Measurements from ENCODE around the gene GLI3.

The GLI3 gene

GRCh38 chr7:42161110-42161509 lies 75.9 kb downstream of the GLI3 start:
- no peaks in the 10 kb centered on the region for H3K27me3 ChIP-seq (ENCODE audit: control insufficient read depth in 1 of 2, insufficient read depth in 2 of 2, low read length in 2 of 2)

DNA sequence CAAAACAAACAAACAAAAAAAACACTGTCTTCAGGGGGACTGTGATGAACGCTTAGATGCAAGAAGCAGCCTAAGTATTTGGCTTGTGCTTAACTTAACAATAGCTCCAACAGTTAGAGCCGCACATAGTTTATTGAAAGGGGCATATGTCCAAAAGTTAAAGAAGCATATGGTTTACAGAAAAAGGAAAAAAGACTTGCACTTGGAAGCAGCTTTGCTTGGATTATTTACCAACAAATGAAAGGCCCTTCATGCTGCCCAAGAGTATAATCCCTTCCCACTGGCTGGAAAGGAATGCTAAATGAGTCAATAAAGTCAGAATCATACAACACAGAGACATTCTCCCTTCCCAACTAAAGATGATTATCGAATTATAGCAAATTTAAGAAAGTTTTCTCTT lies 77.9 kb downstream of the GLI3 start:
- H3K4me1 ChIP-seq (ENCODE audit: control insufficient read depth, insufficient read depth, low read length): peaks cover 13% of the 10 kb centered on the region

More at GRCh38 chr7:42161110-42161509, 75.9 kb downstream of the GLI3 start:
- H3K4me3 ChIP-seq (ENCODE audit: low read length in 2 of 2): no peak overlapping the region
- H3K27ac ChIP-seq (ENCODE audit: low read length): no peak overlapping the region
- H3K36me3 ChIP-seq (ENCODE audit: control insufficient read depth in 2 of 2, insufficient read depth in 2 of 2, low read length in 2 of 2): no peaks in the 10 kb centered on the region
- H3K9me3 ChIP-seq (ENCODE audit: control insufficient read depth in 2 of 2, low read length in 2 of 2): no peaks in the 10 kb centered on the region
- peaks cover 4% of the 10 kb centered on the region for H3K4me1 ChIP-seq (ENCODE audit: control insufficient read depth, insufficient read depth, low read length)
- no peak overlapping the region for H3K9ac ChIP-seq (ENCODE audit: low read length in 2 of 2)

DNA sequence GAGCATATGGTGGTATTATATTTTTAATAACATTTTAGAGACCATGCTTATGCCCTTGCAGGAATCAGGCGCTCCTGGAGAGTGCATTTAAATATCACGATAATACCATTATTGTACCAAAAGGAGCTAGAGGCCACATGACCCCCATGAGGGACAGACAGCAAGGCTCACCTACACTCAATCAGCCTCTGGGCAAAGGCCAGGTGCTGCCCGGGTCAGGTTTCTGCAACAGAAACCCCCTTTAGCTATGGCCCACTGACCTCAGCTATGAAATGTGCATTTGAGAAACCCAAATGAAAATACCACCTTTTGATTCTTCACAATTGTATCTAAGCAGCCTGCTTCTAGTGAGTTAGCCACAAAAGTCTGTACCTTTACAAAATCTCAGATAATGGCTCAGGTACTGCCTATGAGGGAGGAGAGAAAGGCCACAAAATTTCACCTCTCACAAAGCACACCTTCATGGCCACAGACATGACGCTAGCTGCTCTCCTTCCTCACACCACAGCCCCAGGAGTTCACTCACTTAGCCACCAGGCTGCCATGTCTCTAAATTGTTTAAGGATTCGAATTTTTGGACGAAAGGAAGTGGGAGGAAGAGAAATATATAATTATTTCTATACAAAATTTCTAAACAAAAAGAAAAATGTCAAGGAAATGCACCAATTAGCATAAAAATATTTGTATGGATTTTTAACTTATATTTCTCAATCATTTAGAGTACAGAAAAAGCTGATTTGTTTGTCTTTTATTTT lies 79.9 kb downstream of the GLI3 start:
- no peaks in the 10 kb centered on the region for H3K27me3 ChIP-seq (ENCODE audit: control insufficient read depth in 1 of 2, insufficient read depth in 2 of 2, low read length in 2 of 2)
- no peaks in the 10 kb centered on the region for H3K36me3 ChIP-seq (ENCODE audit: control insufficient read depth in 2 of 2, insufficient read depth in 2 of 2, low read length in 2 of 2)
- H3K9me3 ChIP-seq (ENCODE audit: control insufficient read depth in 2 of 2, low read length in 2 of 2): no peaks in the 10 kb centered on the region
- H3K4me3 ChIP-seq (ENCODE audit: low read length in 2 of 2): no peak overlapping the region
- peaks cover 13% of the 10 kb centered on the region for H3K4me1 ChIP-seq (ENCODE audit: control insufficient read depth, insufficient read depth, low read length)
- no peak overlapping the region for H3K27ac ChIP-seq (ENCODE audit: low read length)
- no peak overlapping the region for H3K9ac ChIP-seq (ENCODE audit: low read length in 2 of 2)

More for the DNA sequence above, 77.9 kb downstream of the GLI3 start:
- Histone ChIP-seq H3K36me3 (ENCODE audit: control insufficient read depth in 2 of 2, insufficient read depth in 2 of 2, low read length in 2 of 2) (no peaks in the 10 kb centered on the region), H3K9me3 (ENCODE audit: control insufficient read depth in 2 of 2, low read length in 2 of 2) (no peaks in the 10 kb centered on the region), H3K9ac (ENCODE audit: low read length in 2 of 2) (no peak overlapping the region), H3K27me3 (ENCODE audit: control insufficient read depth in 1 of 2, insufficient read depth in 2 of 2, low read length in 2 of 2) (no peaks in the 10 kb centered on the region), H3K27ac (ENCODE audit: low read length) (no peak overlapping the region), H3K4me3 (ENCODE audit: low read length in 2 of 2) (no peak overlapping the region)

DNA sequence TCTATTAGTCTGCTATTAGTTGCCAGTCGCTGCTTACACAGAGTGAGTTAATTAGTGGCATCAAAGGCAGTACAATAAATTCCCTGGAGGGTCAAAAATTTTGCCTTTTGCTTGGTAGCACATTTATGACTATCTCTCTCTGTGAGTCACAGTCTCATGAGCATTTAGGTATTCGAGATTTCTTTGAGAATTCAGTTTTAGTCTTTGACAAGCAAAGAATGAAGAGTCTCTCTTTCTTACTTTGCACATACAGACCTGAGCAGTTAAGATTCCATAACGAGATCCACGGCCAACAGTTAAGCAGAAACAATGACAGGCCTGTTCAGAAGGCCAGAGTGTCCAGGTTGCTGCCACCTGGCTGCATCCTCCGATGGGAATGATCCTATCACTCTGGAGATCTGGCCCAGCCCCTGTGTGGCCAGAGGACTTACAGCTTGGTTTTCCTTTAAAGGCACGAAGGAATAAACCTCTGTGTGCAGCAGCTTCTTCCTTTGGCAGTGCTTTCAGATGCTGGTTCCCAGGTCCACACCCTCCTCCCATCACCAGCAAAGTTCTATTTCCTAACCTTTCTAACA lies 80.6 kb downstream of the GLI3 start:
- H3K9ac ChIP-seq (ENCODE audit: low read length in 2 of 2): no peak overlapping the region
- H3K27me3 ChIP-seq (ENCODE audit: control insufficient read depth in 1 of 2, insufficient read depth in 2 of 2, low read length in 2 of 2): no peaks in the 10 kb centered on the region
- no peak overlapping the region for H3K4me3 ChIP-seq (ENCODE audit: low read length in 2 of 2)
- H3K9me3 ChIP-seq (ENCODE audit: control insufficient read depth in 2 of 2, low read length in 2 of 2): no peaks in the 10 kb centered on the region
- no peaks in the 10 kb centered on the region for H3K36me3 ChIP-seq (ENCODE audit: control insufficient read depth in 2 of 2, insufficient read depth in 2 of 2, low read length in 2 of 2)
- peaks cover 13% of the 10 kb centered on the region for H3K4me1 ChIP-seq (ENCODE audit: control insufficient read depth, insufficient read depth, low read length)
- no peak overlapping the region for H3K27ac ChIP-seq (ENCODE audit: low read length)

DNA sequence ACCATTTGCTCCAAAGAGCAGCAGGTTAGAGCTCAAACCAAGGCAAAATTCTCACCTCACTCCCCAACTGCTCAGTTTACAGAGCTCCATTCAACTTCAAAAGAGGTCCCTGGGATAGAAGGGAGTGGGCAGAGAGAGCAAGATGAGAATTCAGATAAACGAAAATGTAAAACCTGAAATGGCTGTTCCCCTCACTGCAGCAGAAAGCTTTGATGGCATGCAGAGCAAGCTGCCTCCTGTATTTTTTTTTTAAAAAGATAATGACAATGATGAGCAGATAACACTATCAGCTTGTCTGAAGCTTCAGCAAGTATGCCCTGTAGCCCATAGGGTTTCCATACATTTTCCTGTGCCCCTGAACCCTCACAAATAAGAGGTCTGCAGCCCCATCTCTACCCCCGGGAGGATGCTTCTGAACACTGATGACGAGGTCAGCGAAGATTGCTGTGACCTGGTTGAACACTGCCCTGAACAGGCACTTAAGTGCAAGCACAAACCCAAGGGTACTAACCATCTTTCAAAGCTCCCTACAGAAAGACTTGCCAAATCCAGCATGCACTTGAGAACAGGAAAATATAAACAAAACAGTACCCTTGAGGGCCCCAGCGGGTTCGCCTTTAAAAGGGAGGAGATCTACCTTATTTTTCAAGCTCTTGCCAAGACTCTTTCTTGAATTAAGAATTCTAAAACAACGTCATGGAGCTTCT lies 81.3 kb downstream of the GLI3 start:
- Histone ChIP-seq H3K27me3 (ENCODE audit: control insufficient read depth in 1 of 2, insufficient read depth in 2 of 2, low read length in 2 of 2) (no peaks in the 10 kb centered on the region), H3K4me1 (ENCODE audit: control insufficient read depth, insufficient read depth, low read length) (peaks cover 16% of the 10 kb centered on the region), H3K27ac (ENCODE audit: low read length) (no peak overlapping the region), H3K4me3 (ENCODE audit: low read length in 2 of 2) (no peak overlapping the region), H3K9me3 (ENCODE audit: control insufficient read depth in 2 of 2, low read length in 2 of 2) (no peaks in the 10 kb centered on the region), H3K9ac (ENCODE audit: low read length in 2 of 2) (no peak overlapping the region), H3K36me3 (ENCODE audit: control insufficient read depth in 2 of 2, insufficient read depth in 2 of 2, low read length in 2 of 2) (no peaks in the 10 kb centered on the region)

DNA sequence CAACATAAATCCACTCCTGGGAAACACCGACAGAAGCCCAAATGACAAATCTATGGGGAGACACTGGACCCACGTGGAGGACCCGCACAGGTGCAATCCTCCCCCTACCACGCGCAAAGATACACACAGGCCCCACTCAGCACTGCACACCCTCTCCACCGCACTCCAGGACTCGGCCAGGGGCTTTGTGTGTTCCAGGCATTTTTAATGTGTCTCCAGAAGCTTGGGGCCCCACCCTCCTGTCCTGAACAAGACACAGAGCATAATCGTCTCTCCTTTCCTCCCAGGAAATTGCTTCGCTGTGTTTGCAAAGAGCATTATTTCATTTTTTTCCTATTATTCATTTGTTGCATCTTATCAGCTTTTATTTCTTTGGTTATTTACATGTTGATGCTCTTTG lies 82.8 kb downstream of the GLI3 start:
- no peak overlapping the region for H3K9ac ChIP-seq (ENCODE audit: low read length in 2 of 2)
- no peaks in the 10 kb centered on the region for H3K27me3 ChIP-seq (ENCODE audit: control insufficient read depth in 1 of 2, insufficient read depth in 2 of 2, low read length in 2 of 2)
- peaks cover 19% of the 10 kb centered on the region for H3K4me1 ChIP-seq (ENCODE audit: control insufficient read depth, insufficient read depth, low read length)
- H3K36me3 ChIP-seq (ENCODE audit: control insufficient read depth in 2 of 2, insufficient read depth in 2 of 2, low read length in 2 of 2): no peaks in the 10 kb centered on the region
- H3K9me3 ChIP-seq (ENCODE audit: control insufficient read depth in 2 of 2, low read length in 2 of 2): no peaks in the 10 kb centered on the region
- H3K27ac ChIP-seq (ENCODE audit: low read length): no peak overlapping the region
- H3K4me3 ChIP-seq (ENCODE audit: low read length in 2 of 2): no peak overlapping the region

GRCh38 chr7:42152329-42153205 lies 84.4 kb downstream of the GLI3 start:
- H3K27ac ChIP-seq (ENCODE audit: low read length): no peak overlapping the region
- no peaks in the 10 kb centered on the region for H3K9me3 ChIP-seq (ENCODE audit: control insufficient read depth in 2 of 2, low read length in 2 of 2)

GRCh38 chr7:42151309-42151708 lies 85.7 kb downstream of the GLI3 start:
- H3K4me1 ChIP-seq (ENCODE audit: control insufficient read depth, insufficient read depth, low read length): peaks cover 19% of the 10 kb centered on the region
- H3K36me3 ChIP-seq (ENCODE audit: control insufficient read depth in 2 of 2, insufficient read depth in 2 of 2, low read length in 2 of 2): peaks cover 0 to 6% of the 10 kb centered on the region in 2 donors
- peak overlapping the region; percentile 26 to 63 for H3K4me3 ChIP-seq (ENCODE audit: low read length in 2 of 2)
- H3K27me3 ChIP-seq (ENCODE audit: control insufficient read depth in 1 of 2, insufficient read depth in 2 of 2, low read length in 2 of 2): no peaks in the 10 kb centered on the region
- H3K9ac ChIP-seq (ENCODE audit: low read length in 2 of 2): no peak overlapping the region
- H3K9me3 ChIP-seq (ENCODE audit: control insufficient read depth in 2 of 2, low read length in 2 of 2): no peaks in the 10 kb centered on the region
- no peak overlapping the region for H3K27ac ChIP-seq (ENCODE audit: low read length)

More at GRCh38 chr7:42152329-42153205, 84.4 kb downstream of the GLI3 start:
- Histone ChIP-seq H3K9ac (ENCODE audit: low read length in 2 of 2) (no peak overlapping the region), H3K36me3 (ENCODE audit: control insufficient read depth in 2 of 2, insufficient read depth in 2 of 2, low read length in 2 of 2) (no peaks in the 10 kb centered on the region), H3K4me1 (ENCODE audit: control insufficient read depth, insufficient read depth, low read length) (peaks cover 22% of the 10 kb centered on the region), H3K4me3 (ENCODE audit: low read length in 2 of 2) (no peak overlapping the region), H3K27me3 (ENCODE audit: control insufficient read depth in 1 of 2, insufficient read depth in 2 of 2, low read length in 2 of 2) (no peaks in the 10 kb centered on the region)

DNA sequence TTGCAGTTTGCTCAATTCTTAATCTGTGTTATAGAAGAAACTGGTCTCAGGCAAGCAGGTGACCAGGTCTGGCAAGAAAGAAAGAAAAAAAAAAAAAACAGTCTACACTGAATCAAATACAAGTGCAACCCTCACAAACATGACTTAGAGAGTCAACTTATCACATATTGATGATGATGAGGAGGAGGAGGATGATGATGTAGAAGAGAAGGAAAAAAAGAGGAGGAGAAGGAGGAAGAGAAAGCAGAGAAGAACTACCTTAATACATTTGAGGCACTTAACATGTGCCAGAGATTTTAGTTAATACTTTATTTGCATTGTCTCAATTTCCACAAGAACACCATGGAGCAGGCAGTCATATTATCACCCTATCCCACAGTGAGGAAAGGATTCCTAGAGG lies 91.5 kb downstream of the GLI3 start:
- H3K4me1 ChIP-seq (ENCODE audit: control insufficient read depth, insufficient read depth, low read length): peaks cover 8% of the 10 kb centered on the region
- no peaks in the 10 kb centered on the region for H3K9me3 ChIP-seq (ENCODE audit: control insufficient read depth in 2 of 2, low read length in 2 of 2)
- H3K27ac ChIP-seq (ENCODE audit: low read length): no peak overlapping the region
- H3K9ac ChIP-seq (ENCODE audit: low read length in 2 of 2): no peak overlapping the region
- no peak overlapping the region for H3K4me3 ChIP-seq (ENCODE audit: low read length in 2 of 2)
- no peaks in the 10 kb centered on the region for H3K27me3 ChIP-seq (ENCODE audit: control insufficient read depth in 1 of 2, insufficient read depth in 2 of 2, low read length in 2 of 2)
- peaks cover 0 to 6% of the 10 kb centered on the region in 2 donors for H3K36me3 ChIP-seq (ENCODE audit: control insufficient read depth in 2 of 2, insufficient read depth in 2 of 2, low read length in 2 of 2)

GRCh38 chr7:42144604-42145003 lies 92.4 kb downstream of the GLI3 start:
- H3K4me1 ChIP-seq (ENCODE audit: control insufficient read depth, insufficient read depth, low read length): peaks cover 6% of the 10 kb centered on the region
- H3K36me3 ChIP-seq (ENCODE audit: control insufficient read depth in 2 of 2, insufficient read depth in 2 of 2, low read length in 2 of 2): peaks cover 0 to 6% of the 10 kb centered on the region in 2 donors
- H3K9me3 ChIP-seq (ENCODE audit: control insufficient read depth in 2 of 2, low read length in 2 of 2): no peaks in the 10 kb centered on the region
- H3K9ac ChIP-seq (ENCODE audit: low read length in 2 of 2): no peak overlapping the region
- H3K27me3 ChIP-seq (ENCODE audit: control insufficient read depth in 1 of 2, insufficient read depth in 2 of 2, low read length in 2 of 2): no peaks in the 10 kb centered on the region
- no peak overlapping the region for H3K4me3 ChIP-seq (ENCODE audit: low read length in 2 of 2)
- H3K27ac ChIP-seq (ENCODE audit: low read length): no peak overlapping the region

Measured in stomach smooth muscle (tissue), 2 donors.